Stimulated activated CD8-positive, alpha-beta memory T cell treated with anti-CD3 and anti-CD28 coated beads, Interleukin-4, amount 100 ng/mL, for 24 hours (primary cell): ENCODE results near the gene FCHSD2.

ENCODE experiments used
- DNase-seq: peaks from one replicate; pipeline ENCODE4 v3.0.0-alpha.2; 2020; ENCODE audit warnings: low read depth

FCHSD2 gene

GRCh38 chr11:72968390-72968789 is 173.7 kb downstream of the FCHSD2 start:
- DNase-seq, result no peak

DNA sequence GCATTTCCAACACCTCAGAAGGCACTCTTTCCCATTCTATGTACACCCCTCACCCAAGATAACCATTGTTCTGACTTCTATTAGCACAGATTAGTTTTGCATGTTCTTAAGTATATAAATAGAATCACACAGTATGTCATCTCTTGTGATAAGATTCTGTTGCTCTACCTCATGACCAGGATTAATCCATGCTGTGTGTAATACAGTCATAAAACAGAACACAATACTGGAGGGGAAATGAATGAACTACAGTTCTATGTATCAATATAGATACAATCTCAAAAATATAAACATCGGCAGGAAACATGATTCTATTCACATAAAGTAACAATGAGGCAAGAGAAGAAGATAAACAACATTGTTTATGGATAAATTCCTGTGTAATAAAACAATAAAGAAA is 176.4 kb downstream of the FCHSD2 start:
- no peak for DNase-seq

DNA sequence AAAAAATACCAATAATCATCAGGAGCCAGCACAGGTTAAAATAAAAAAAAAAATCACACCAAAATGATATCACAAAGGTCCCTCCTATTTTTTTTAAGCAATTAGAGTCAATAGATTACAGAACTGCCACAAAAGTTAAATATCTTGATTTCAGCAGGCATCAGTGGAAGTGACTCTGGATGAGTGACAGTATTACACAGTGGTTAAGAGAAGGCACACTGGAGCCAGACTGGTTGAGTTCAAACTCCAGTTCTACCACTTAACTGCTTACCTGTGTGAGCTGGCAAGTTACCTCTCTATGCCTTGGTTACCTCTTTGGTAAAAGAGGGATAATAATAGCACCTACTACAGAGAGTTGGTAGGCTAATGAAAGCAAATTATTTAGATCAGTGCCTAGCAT is 179.4 kb downstream of the FCHSD2 start:
- no peak for DNase-seq

DNA sequence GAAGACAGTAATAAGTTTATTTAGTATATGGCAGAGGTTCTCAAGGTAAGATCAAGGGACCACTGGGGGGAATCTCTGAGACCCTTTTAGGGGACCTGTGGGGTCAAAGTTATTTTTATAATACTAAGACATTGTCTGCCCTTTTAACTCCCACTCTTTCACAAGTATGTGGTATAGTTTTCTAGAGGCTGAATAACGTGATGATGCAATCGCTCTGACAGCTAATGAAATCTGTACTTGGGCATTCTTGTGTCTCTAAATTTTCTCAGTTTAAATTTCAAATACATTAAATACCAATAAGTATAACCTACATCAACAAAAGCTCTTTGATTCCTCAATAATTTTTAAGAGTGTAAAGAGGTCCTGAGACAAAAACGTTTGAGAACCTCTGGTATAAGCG is 180.0 kb downstream of the FCHSD2 start:
- no peak for DNase-seq

GRCh38 chr11:72959998-72960731 is 182.0 kb downstream of the FCHSD2 start:
- DNase-seq, result no peak

DNA sequence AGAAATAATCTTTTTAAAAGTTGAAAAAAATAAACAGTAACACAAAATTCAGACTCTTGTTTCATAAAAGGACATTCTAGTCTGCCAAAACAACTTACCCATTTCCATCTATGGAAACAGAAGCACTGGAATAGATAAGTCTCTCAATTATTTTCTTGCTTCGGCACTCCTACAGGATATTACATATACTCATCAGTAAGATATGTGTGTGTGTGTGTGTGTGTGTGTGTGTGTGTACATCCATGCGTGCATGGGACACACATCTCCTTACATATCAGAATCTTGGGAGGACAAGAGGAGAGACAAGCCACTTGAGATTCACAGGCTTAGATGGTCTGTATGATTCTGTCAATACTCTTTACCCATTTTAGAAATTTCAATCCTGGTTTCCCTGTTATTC is 183.3 kb downstream of the FCHSD2 start:
- DNase-seq, result no peak

- DNase-seq, result no peak
Measured at GRCh38 chr11:72955466-72955865, 186.7 kb downstream of the FCHSD2 start.

GRCh38 chr11:72954860-72955259 is 187.3 kb downstream of the FCHSD2 start:
- no peak for DNase-seq

GRCh38 chr11:72953637-72954036 is 188.5 kb downstream of the FCHSD2 start:
- no peak for DNase-seq

- no peak for DNase-seq
Measured at GRCh38 chr11:72951888-72952287, 190.2 kb downstream of the FCHSD2 start.

- DNase-seq, result no peak
Measured at GRCh38 chr11:72951193-72951592, 190.9 kb downstream of the FCHSD2 start.

- no peak for DNase-seq
Measured at GRCh38 chr11:72950685-72951084, 191.4 kb downstream of the FCHSD2 start.

DNA sequence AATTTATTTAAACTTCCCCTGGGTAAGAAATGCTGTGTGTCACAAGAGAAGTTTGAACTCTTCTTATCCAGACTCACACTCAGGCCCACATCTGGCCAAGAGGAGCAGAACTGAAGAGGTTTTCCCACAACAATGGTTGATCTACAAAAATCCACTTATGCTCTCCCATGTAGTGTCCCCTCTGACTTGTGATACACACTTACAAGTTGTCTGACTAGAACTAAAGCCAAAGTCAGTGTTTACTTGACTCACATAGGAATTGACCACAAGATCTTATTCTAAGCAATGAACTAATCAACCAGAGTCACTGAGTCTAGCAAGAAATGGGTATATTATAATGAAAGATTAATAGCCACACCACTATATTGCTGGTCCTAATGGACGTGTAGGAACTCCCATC is 194.9 kb downstream of the FCHSD2 start:
- no peak for DNase-seq

GRCh38 chr11:72943664-72944063 is 198.5 kb downstream of the FCHSD2 start:
- DNase-seq, result no peak

DNA sequence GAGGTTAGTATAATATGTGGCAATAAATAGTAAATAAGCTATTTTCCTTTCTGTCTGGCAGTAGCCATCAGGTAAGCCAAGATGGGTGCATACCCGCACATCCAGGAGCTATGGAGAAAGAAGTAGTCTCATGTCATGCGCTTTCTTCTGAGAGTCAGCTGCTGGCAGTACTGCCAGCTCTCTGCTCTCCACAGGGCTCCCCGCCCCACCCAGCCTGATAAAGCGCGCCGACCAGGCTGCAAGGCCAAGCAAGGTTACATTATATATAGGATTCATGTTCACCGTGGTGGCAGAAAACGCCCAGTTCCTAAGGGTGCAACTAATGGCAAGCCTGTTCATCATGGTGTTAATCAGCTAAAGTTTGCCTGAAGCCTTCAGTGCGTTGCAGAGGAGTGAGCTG is 201.7 kb downstream of the FCHSD2 start:
- DNase-seq, result no peak

DNA sequence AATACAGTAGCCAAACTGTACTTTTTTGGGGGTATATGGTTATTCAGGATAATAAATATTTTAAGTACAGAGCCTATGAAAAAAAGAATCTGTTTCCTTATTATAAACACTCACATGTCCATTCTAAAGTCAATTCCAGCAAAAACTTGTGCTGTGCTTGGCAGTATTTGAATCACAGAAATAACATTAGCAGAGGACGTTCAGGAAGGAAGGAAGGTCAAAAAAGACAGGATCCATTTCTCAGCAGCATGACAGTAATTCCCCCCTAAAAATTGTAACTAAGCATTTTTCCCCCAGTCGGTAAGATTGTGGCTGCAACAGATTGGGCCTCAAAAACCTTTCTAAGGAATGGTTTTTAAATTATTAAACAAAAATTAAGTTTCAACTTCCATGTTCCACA is 203.1 kb downstream of the FCHSD2 start:
- DNase-seq, result no peak

- DNase-seq, result no peak
Measured at GRCh38 chr11:72937439-72937838, 204.7 kb downstream of the FCHSD2 start.

DNA sequence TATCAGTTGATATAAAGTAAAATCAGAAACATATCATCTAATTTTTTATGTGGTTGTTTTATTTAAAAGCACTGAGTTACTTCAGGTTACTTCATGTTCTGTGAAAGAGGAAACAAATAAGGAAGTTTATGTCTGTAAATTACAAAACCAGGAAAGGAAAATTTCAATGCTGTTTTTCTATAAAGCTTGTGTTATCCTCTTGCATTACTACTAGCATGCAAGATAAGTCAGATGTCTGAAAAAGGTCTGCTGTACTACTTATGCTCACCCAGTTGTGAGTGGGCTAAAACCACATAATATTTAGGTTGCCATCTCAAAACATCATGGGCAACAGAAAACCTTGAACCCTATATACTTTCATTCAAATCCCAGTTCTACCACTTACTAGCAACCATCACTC is 206.4 kb downstream of the FCHSD2 start:
- DNase-seq, result no peak

DNA sequence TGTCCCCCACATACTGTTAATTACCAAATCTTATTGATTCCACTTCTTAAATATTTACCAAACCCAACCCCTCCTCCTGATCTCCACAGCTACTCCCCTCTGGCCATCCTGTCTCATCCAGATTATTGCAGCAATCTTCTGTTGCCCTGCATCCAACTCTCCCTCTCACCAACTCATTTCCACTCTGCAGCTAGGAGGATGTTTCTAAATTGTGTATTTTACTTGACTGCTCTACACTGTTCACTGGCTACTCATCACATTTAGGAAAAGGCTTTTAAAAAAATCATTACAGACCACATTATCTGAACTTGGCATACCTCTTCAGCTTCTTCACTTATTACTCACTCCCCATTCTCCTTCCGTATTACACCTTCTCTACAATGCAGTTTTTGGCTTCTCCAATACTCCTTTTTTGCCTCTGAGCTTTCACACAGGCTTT is 210.0 kb downstream of the FCHSD2 start:
- no peak for DNase-seq

- no peak for DNase-seq
Measured at GRCh38 chr11:72930008-72930407, 212.1 kb downstream of the FCHSD2 start.

- DNase-seq, result no peak
Measured at GRCh38 chr11:72929256-72929655, 212.9 kb downstream of the FCHSD2 start.

GRCh38 chr11:72927380-72927779 is 214.7 kb downstream of the FCHSD2 start:
- DNase-seq, result no peak

DNA sequence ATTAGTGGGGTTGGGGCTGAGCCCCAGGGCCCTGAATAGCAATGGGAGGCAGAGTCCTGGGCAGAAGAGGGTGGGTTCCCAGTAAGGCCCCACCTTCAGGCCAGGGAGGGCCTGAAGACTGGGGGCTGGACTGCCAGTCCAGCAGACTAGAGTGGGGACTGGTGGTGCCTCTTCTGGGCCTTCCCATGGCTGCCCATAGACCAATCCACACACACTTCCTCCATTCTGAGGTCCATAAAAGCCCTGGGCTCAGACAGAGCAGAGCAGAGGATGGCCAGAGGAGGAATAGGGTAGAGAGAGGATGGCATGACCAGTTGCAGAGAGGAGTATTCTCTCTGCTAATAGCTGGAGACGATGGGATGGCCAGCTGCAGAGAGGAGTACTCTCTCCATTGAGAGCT is 216.0 kb downstream of the FCHSD2 start:
- DNase-seq, result no peak

- DNase-seq, result no peak
Measured at GRCh38 chr11:72925656-72926055, 216.5 kb downstream of the FCHSD2 start.
